PC-9 (cell line): ENCODE results near the gene PRKCB.

Experiments used
- EZH2 ChIP-seq: fragments of 200-600 bp; sonication (generic); IDR thresholded peaks from 2 replicates; pipeline ENCODE4 v1.8.0; 2017; ENCODE audit warnings: antibody characterized with exemption, low read depth
- TF ChIP-seq, protein P1 (sequence below): fragments of 200-600 bp; sonication (generic); conservative IDR thresholded peaks from 2 replicates; pipeline ENCODE4 v1.6.1; 2017; ENCODE audit warnings: mixed run types, antibody characterized with exemption, mild to moderate bottlenecking, moderate library complexity

- TF ChIP-seq, protein P1, sequence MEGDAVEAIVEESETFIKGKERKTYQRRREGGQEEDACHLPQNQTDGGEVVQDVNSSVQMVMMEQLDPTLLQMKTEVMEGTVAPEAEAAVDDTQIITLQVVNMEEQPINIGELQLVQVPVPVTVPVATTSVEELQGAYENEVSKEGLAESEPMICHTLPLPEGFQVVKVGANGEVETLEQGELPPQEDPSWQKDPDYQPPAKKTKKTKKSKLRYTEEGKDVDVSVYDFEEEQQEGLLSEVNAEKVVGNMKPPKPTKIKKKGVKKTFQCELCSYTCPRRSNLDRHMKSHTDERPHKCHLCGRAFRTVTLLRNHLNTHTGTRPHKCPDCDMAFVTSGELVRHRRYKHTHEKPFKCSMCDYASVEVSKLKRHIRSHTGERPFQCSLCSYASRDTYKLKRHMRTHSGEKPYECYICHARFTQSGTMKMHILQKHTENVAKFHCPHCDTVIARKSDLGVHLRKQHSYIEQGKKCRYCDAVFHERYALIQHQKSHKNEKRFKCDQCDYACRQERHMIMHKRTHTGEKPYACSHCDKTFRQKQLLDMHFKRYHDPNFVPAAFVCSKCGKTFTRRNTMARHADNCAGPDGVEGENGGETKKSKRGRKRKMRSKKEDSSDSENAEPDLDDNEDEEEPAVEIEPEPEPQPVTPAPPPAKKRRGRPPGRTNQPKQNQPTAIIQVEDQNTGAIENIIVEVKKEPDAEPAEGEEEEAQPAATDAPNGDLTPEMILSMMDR, result no peak
- no peak for TF ChIP-seq EZH2
Observed at GRCh38 chr16:23996258-23996955, 160.6 kb downstream of the PRKCB start.
